Natural killer cell (primary cell): Measurements from ENCODE around the gene ZNF827. TPM values are rescaled to one million over a fixed set of nuclear protein-coding genes. Genes with fewer than 3 reads are reported as not detected.

ENCODE experiments used
- ATAC-seq, 3 donors: fragments of 150-1000 bp in 2 of 3; fragments of 200-7000 bp in 1 of 3; cut with Tn5 transposase; 1 replicate in 1 of 3; 2 replicates in 2 of 3; pipeline ENCODE4 v1.10.0; 2021; ENCODE audit warnings: mild to moderate bottlenecking in 2 of 3, moderate library complexity in 2 of 3
- DNase-seq, 2 donors: peaks; one replicate each; pipeline versions ENCODE4 v3.0.0 to v3.0.0-alpha.2; 2013 to 2021; ENCODE audit warnings: mixed read lengths in 1 of 2
- H3K27ac ChIP-seq: one replicate; pipeline ENCODE4 v1.5.1; 2013; ENCODE audit warnings: mild to moderate bottlenecking, low read length
- H3K27me3 ChIP-seq: one replicate; pipeline ENCODE4 v1.6.1; 2013; ENCODE audit warnings: low read length; ENCODE audit not compliant: control insufficient read depth, insufficient read depth
- H3K36me3 ChIP-seq: one replicate; pipeline ENCODE4 v1.6.1; 2013; ENCODE audit warnings: low read length; ENCODE audit not compliant: control insufficient read depth, insufficient read depth
- H3K4me1 ChIP-seq: one replicate; pipeline ENCODE4 v1.6.1; 2013; ENCODE audit warnings: low read length; ENCODE audit not compliant: control insufficient read depth, insufficient read depth
- H3K4me3 ChIP-seq: one replicate; pipeline ENCODE4 v1.5.1; 2013; ENCODE audit warnings: low read length
- H3K9me3 ChIP-seq: one replicate; pipeline ENCODE4 v1.6.1; 2013; ENCODE audit warnings: low read length; ENCODE audit not compliant: control insufficient read depth, insufficient read depth
- H3K27ac Mint-ChIP-seq, 2 donors: one replicate each; pipeline ENCODE4 v1.8.0; 2022; ENCODE audit warnings: mild to moderate bottlenecking in 2 of 2, mixed read lengths in 2 of 2, moderate library complexity in 1 of 2
- H3K27me3 Mint-ChIP-seq, 2 donors: one replicate each; pipeline ENCODE4 v1.8.0; 2022; ENCODE audit warnings: low read depth in 2 of 2, mixed read lengths in 2 of 2
- H3K36me3 Mint-ChIP-seq: one replicate; pipeline ENCODE4 v1.8.0; 2022; ENCODE audit warnings: mixed read lengths
- H3K4me1 Mint-ChIP-seq, 2 donors: one replicate each; pipeline ENCODE4 v1.8.0; 2022; ENCODE audit warnings: mixed read lengths in 2 of 2
- H3K4me3 Mint-ChIP-seq: one replicate; pipeline ENCODE4 v1.8.0; 2022; ENCODE audit warnings: mild to moderate bottlenecking, moderate library complexity, mixed read lengths
- H3K9me3 Mint-ChIP-seq, 2 donors: one replicate each; pipeline ENCODE4 v1.8.0; 2022; ENCODE audit warnings: mixed read lengths in 2 of 2
- CTCF ChIP-seq: fragments of 200-600 bp; IDR thresholded peaks from one replicate; pipeline ENCODE4 v1.8.0; 2022; ENCODE audit warnings: antibody characterized with exemption
- WGBS: methylation state at CpG from one replicate; pipeline ENCODE4 v1.1.7; 2013; ENCODE audit warnings: missing lambda C conversion rate; ENCODE audit not compliant: insufficient coverage; 5-methylcytosine and 5-hydroxymethylcytosine counted together
- intact Hi-C: fragments of 100-400 bp; cut with micrococcal nuclease; formaldehyde crosslinking; loops from one replicate; pipeline ENCODE4 v1.14.2; 2022
- total RNA-seq, 4 donors: library from RNA; stranded (reverse); fragments of 120-200 nt in 1 of 4; gene quantifications; one replicate each; pipeline versions ENCODE4 v1.2.3 to v1.2.4, GENCODE V29; 2013 to 2022

ZNF827 gene
- total RNA-seq, 3 donors from 2014 or later (not counting 1 experiment from before 2014, with no cell fraction given): 25.8 to 35.5 (median 32.9) TPM

GRCh38 chr4:145912376-145912775, 26.2 kb downstream of the ZNF827 start:
- ATAC-seq (no peak), DNase-seq (no peak)
- H3K27ac ChIP-seq: no peak overlapping the region
- Mint-ChIP-seq H3K27ac (no peak overlapping the region), H3K36me3 (no peaks in the 10 kb centered on the region), H3K4me3 (no peak overlapping the region), H3K4me1 (peaks cover 31 to 52% of the 10 kb centered on the region in 2 donors), H3K9me3 (no peaks in the 10 kb centered on the region), H3K27me3 (no peaks in the 10 kb centered on the region)
- intact Hi-C loops: no loop called here
- no peaks in the 10 kb centered on the region for H3K9me3 ChIP-seq
- H3K36me3 ChIP-seq: no peaks in the 10 kb centered on the region
- WGBS: 96% methylated on average over 2 of the region's 2 CpGs
- H3K4me1 ChIP-seq: no peaks in the 10 kb centered on the region
- no peak for TF ChIP-seq CTCF
- no peak overlapping the region for H3K4me3 ChIP-seq
- H3K27me3 ChIP-seq: no peaks in the 10 kb centered on the region

GRCh38 chr4:145909773-145910172, 28.9 kb downstream of the ZNF827 start:
- H3K27ac Mint-ChIP-seq: no peak overlapping the region
- WGBS: 74% methylated on average over 11 of the region's 12 CpGs
- Histone ChIP-seq H3K9me3 (no peaks in the 10 kb centered on the region), H3K27ac (no peak overlapping the region), H3K4me1 (no peaks in the 10 kb centered on the region), H3K4me3 (peak overlapping the region; percentile 4), H3K36me3 (no peaks in the 10 kb centered on the region), H3K27me3 (no peaks in the 10 kb centered on the region)
- peaks cover 36 to 51% of the 10 kb centered on the region in 2 donors for H3K4me1 Mint-ChIP-seq
- peak overlapping the region; percentile 28 for H3K4me3 Mint-ChIP-seq
- H3K9me3 Mint-ChIP-seq: no peaks in the 10 kb centered on the region
- TF ChIP-seq CTCF: no peak
- ATAC-seq (no peak), DNase-seq (no peak)
- no peaks in the 10 kb centered on the region for H3K36me3 Mint-ChIP-seq
- H3K27me3 Mint-ChIP-seq: no peaks in the 10 kb centered on the region
- intact Hi-C loops: no loop called here

GRCh38 chr4:145909281-145909715, 29.3 kb downstream of the ZNF827 start:
- Histone ChIP-seq H3K4me1 (no peaks in the 10 kb centered on the region), H3K27ac (no peak overlapping the region), H3K36me3 (no peaks in the 10 kb centered on the region), H3K27me3 (no peaks in the 10 kb centered on the region), H3K9me3 (no peaks in the 10 kb centered on the region), H3K4me3 (peak overlapping the region; percentile 4)
- no peaks in the 10 kb centered on the region for H3K36me3 Mint-ChIP-seq
- WGBS: 87% methylated on average over 7 of the region's 7 CpGs
- no peaks in the 10 kb centered on the region for H3K9me3 Mint-ChIP-seq
- DNase-seq: no peak
- peaks cover 36 to 56% of the 10 kb centered on the region in 2 donors for H3K4me1 Mint-ChIP-seq
- TF ChIP-seq CTCF: no peak
- H3K4me3 Mint-ChIP-seq: peak overlapping the region; percentile 28
- H3K27ac Mint-ChIP-seq: no peak overlapping the region
- intact Hi-C loops: no loop called here
- ATAC-seq: peak in 2 of 3 donors; percentile 36 to 53
- no peaks in the 10 kb centered on the region for H3K27me3 Mint-ChIP-seq

- ATAC-seq: peak in 1 of 3 donors; percentile 40
- H3K27me3 ChIP-seq: no peaks in the 10 kb centered on the region
- H3K27ac ChIP-seq: no peak overlapping the region
- Mint-ChIP-seq H3K9me3 (no peaks in the 10 kb centered on the region), H3K4me1 (peaks cover 29 to 62% of the 10 kb centered on the region in 2 donors), H3K27ac (peak overlapping the region in 1 of 2 donors; percentile 37), H3K27me3 (no peaks in the 10 kb centered on the region), H3K4me3 (no peak overlapping the region), H3K36me3 (no peaks in the 10 kb centered on the region)
- H3K9me3 ChIP-seq: no peaks in the 10 kb centered on the region
- H3K4me1 ChIP-seq: no peaks in the 10 kb centered on the region
- DNase-seq: no peak
- 22% methylated on average over 1 of the region's 3 CpGs for WGBS
- no peak overlapping the region for H3K4me3 ChIP-seq
- H3K36me3 ChIP-seq: peaks cover under 1% of the 10 kb centered on the region
- intact Hi-C loops: no loop called here
- no peak for TF ChIP-seq CTCF
These were observed 30.8 kb downstream of the ZNF827 start for GRCh38 chr4:145907812-145908211.
